ENCODE data around the gene BRF1.

The BRF1 gene

GRCh38 chr14:105207996-105208737 is 92.6 kb downstream of the BRF1 start:
- DNase-seq = no peak

GRCh38 chr14:105207460-105207901 is 93.3 kb downstream of the BRF1 start:
- no peak for DNase-seq

- DNase-seq = no peak
These were observed 93.9 kb downstream of the BRF1 start for GRCh38 chr14:105206873-105207272.

GRCh38 chr14:105205673-105206208 is 95.1 kb downstream of the BRF1 start:
- DNase-seq = no peak

- DNase-seq = no peak
These were observed 95.7 kb downstream of the BRF1 start for GRCh38 chr14:105204931-105205672.

GRCh38 chr14:105204206-105204930 is 96.4 kb downstream of the BRF1 start:
- no peak for DNase-seq

- DNase-seq = no peak
These were observed 97.1 kb downstream of the BRF1 start for GRCh38 chr14:105203701-105204100.

GRCh38 chr14:105203057-105203531 is 97.7 kb downstream of the BRF1 start:
- peak; percentile 42 for DNase-seq

- no peak for DNase-seq
These were observed 98.8 kb downstream of the BRF1 start for GRCh38 chr14:105201925-105202513.

GRCh38 chr14:105201156-105201924 is 99.5 kb downstream of the BRF1 start:
- DNase-seq = no peak

GRCh38 chr14:105200641-105201040 is 100.2 kb downstream of the BRF1 start:
- DNase-seq = no peak

- DNase-seq = no peak
These were observed 100.7 kb downstream of the BRF1 start for GRCh38 chr14:105200074-105200473.

- DNase-seq = no peak
These were observed 101.7 kb downstream of the BRF1 start for GRCh38 chr14:105199093-105199492.

GRCh38 chr14:105198588-105198987 is 102.2 kb downstream of the BRF1 start:
- no peak for DNase-seq

- DNase-seq = no peak
These were observed 103.6 kb downstream of the BRF1 start for GRCh38 chr14:105197211-105197641.

- no peak for DNase-seq
These were observed 104.4 kb downstream of the BRF1 start for GRCh38 chr14:105196265-105196960.

GRCh38 chr14:105195522-105196264 is 105.1 kb downstream of the BRF1 start:
- no peak for DNase-seq

- no peak for DNase-seq
These were observed 105.8 kb downstream of the BRF1 start for GRCh38 chr14:105195051-105195450.

GRCh38 chr14:105193916-105194782 is 106.7 kb downstream of the BRF1 start:
- no peak for DNase-seq
